Limb (tissue), 2 donors: ENCODE results near the gene REV3L.
"Not testable (repeated sequence)": the region's sequence is repeated elsewhere in the genome, so short reads cannot be mapped to it uniquely, and the experiment has no call there.

ENCODE experiments used
- DNase-seq, 2 donors: peaks; one replicate each; pipeline ENCODE4 v3.0.0-alpha.2; 2016; ENCODE audit errors: extremely low spot score in 2 of 2

The REV3L gene

GRCh38 chr6:111482959-111483735 lies at the start of gene REV3L:
TSS of gene REV3L (minus strand) at chr6:111483218. CDS start at chr6:111482888, 330 bp downstream.
- DNase-seq, result peak; percentile 89 to 97

DNA sequence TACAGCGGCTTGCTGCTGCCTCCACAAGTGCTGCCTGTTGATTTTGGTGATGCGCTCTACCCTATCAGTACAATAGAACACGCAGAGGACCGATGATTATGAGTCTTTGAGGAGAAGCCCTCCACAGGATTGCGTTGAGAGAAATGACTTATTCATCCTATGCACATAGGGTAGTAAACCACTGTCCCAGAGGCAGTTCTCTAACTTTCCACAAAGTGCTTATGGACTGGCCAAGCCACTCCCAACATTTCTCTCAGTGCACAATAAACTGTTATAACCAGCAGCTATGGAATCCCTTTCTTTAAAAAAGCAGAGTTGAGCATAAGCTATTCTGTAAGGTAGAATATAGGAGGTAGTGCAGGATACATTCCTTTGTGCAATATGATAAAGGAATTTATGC lies 48.2 kb upstream of the REV3L start:
- no peak for DNase-seq

DNA sequence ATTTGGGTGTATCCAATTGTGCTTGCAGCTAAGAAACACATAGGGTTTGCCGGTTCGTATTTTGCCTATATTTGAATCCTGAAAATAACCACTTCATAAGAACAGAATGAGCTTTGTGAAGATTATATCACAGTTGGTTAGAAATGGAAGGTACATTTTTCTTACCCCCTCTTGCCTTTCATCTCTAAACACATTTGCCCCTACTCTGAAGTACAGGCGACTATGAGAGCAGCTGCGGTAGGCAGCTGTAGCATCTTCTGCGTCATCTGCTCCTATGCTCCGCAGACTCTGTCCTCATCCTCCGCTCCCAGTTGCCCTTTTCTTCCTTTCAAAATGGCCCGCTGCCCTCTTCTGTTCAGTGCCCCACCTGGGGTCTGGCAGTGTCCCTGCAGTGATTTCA lies 47.6 kb upstream of the REV3L start:
- DNase-seq, result no peak

- no peak for DNase-seq
Observed at GRCh38 chr6:111530218-111530617, 47.2 kb upstream of the REV3L start.

DNA sequence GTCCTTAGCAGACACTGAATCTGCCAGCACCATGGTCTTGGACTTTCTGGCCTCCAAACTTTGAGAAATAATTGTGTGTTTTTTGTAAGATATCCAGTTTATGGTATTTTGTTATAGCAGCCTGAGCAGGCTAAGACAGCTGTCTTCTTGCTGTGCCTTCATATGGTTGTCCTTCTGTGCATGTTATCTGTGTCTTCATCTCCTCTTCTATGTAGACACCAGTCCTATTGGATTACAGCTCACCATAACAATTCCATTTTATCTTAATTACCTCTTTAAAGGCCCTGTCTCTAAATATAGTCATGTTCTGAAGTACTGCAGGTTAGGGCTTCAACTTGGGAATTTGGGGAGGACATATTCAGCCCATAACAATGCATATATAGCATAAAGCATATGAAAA lies 44.3 kb upstream of the REV3L start:
- no peak for DNase-seq

DNA sequence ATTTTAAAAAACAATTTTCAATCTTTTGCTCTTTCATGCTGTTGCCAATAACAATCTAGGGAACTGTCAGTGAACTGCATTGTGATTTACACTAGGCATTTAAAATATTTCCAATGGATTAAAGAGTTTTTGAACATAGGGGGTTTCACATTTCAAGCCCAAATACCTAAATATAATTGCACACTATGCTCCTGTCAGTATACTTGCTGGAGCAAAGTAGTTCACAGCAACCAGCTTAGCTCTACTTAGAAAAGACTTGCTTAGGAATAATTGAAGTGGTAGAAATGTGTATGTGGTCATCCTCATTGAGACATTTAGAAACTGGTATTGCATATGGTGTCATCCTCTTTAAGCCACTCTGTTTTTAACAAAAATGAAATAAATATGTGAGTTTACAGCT lies 41.7 kb upstream of the REV3L start:
- DNase-seq, result no peak

- no peak for DNase-seq
Observed at GRCh38 chr6:111524252-111524651, 41.2 kb upstream of the REV3L start.

- DNase-seq, result no peak
Observed at GRCh38 chr6:111523484-111524167, 40.6 kb upstream of the REV3L start.

DNA sequence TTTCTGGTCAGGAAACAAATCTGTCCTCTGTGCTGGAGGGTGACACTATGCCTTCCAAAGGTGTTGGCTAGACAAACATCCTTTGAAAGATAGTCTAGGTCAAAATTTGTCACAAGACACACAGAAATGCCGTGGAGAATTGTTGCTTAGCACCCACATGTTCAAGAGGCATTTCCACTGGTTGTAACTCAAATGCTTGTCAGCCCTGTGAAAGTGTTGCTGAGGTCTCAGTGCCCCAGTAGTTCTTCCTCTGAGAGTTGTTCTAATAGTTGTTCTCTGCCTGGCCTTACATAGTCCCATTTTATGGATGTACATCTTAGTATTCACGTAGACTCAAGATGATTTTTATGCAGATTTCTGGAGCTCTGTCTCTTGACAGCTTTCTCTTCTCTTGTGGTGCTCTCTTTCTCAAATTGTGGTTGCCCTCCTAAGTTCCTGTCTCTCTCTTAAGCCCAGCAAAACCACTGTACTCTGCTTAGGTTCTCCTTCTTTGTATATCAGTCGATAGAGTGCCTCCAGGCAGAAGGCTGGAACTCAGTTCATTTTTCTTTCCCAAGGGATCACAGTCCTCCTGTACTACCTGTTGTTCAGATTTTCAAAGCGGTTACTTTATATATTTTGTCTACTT lies 39.5 kb upstream of the REV3L start:
- no peak for DNase-seq

GRCh38 chr6:111521497-111522270 lies 38.7 kb upstream of the REV3L start:
- DNase-seq, result no peak

GRCh38 chr6:111520524-111520923 lies 37.5 kb upstream of the REV3L start:
- no peak for DNase-seq

DNA sequence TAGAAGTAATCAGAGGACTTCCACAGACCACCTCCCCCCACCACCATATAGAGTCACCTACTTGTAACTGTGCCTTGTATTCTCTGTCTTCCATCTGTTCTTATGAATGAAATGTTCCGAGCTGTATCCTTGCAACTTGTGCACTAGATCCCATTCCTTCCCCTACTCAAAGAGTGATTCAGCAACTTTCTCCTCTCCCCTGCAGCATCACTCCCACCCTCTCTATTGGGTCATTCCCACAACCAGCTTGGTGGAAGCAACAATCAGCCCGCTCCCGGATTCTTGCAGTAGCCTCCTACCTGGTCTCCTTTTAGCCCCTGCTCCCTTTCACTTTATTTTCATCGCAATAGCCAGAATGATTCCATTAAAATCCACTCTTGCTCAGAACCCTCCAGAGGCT lies 34.9 kb upstream of the REV3L start:
- DNase-seq, result no peak

DNA sequence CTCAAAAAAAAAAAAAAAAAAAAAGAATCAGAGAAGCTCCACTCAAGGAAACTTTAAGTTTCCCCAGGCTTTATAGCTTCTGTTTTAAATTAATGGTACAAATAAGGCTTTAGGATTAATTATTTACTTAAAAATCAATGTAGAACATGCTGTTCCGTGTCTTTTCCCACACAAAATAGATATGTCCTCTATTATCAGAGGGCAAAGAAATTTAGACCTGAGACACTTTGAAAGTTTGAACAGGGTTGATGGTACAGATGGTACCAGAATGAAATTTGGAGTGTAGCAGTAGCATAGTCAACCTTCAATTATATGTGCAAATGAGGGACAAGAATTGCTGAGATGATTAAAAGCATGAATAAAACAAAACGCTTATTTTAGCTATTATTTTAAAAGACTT lies 32.2 kb upstream of the REV3L start:
- no peak for DNase-seq

GRCh38 chr6:111514531-111514930 lies 31.5 kb upstream of the REV3L start:
- not testable (repeated sequence) for DNase-seq

- not testable (repeated sequence) for DNase-seq
Observed at GRCh38 chr6:111507219-111507618, 24.2 kb upstream of the REV3L start.

GRCh38 chr6:111505498-111505897 lies 22.5 kb upstream of the REV3L start:
- DNase-seq, result not testable (repeated sequence)

- DNase-seq, result no peak
Observed at GRCh38 chr6:111503660-111504059, 20.6 kb upstream of the REV3L start.

DNA sequence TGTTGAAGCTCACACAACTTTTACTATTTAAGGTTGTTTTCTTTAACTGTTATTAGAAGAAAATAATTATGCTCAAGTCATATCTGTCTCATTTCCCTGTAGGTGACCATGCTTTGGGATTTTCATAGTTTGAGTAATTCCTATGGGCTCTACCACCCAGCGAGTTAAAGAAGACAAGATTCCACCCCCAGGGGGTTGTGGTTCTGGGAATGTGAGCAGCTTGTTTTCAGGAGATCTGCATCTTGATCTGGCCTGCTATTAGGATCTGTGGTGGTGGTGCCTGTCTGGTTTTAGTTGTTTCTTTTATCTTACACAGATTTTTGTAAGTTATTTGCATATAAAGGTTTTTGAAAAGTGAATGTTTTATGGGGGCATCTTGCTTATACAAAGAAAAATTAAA lies 20.2 kb upstream of the REV3L start:
- DNase-seq, result no peak

- DNase-seq, result no peak
Observed at GRCh38 chr6:111502154-111502553, 19.1 kb upstream of the REV3L start.

DNA sequence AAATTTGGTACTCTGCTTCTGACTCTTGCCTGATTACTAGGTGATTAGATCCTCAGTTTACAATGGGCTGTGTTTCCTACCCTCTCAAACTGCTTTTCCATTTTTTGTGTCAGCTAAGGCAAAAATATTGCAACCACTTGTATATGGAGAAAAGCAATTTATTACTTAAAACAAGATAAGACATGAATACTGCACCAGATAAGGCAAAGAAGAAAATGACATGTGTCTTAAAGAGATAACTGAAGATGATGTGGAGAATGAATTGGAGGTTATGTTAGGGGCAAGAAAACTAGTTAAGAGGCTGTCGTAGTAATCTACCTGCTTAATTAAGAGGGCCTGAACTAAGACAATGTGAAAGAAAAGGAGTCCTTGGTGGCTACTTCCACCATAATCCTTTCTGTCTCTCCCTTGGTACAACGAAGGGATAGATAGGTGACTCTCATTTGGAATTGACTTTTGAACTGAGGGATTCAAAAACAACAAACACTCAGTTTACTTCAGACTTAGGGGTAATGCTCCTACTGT lies 16.3 kb upstream of the REV3L start:
- no peak for DNase-seq

DNA sequence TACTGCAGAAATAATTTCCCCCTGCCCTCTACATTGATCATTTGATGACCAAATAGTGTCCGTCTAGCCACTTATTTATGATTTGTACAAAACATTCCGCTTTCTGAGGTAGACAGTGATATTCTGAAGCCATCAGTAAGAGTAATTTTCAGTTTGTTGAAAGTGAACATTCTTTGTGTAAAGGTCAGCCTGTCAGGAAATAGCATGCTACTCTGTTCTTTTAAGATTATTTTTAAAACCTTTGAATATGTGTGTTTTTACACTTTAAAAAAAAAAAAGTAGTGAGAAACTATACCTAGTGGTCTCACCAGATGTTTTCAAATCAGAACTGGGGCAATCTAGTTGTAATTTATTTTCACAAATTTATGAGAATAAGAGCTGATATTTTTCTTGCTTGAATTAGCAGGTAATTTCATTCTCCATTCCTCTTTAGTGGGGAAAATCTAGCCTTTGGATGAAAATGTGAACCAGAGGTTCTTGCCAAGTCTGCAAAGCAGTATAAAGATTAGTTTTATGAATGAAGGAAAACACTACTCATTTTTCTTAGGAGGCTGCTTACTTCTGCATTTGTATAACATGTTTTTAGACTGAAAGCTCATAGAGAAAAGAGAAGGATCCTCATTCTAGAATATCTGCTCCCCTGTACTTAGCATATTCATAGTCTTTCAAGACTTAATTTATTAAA lies 12.1 kb upstream of the REV3L start:
- no peak for DNase-seq
